ENCODE measurements around the gene GPR39. TPM values are rescaled to one million over a fixed set of nuclear protein-coding genes. Genes with fewer than 3 reads are reported as not detected.

The GPR39 gene
- total and polyA plus RNA-seq, 8 donors, result 3.9 to 24.4 (median 4.6) TPM

DNA sequence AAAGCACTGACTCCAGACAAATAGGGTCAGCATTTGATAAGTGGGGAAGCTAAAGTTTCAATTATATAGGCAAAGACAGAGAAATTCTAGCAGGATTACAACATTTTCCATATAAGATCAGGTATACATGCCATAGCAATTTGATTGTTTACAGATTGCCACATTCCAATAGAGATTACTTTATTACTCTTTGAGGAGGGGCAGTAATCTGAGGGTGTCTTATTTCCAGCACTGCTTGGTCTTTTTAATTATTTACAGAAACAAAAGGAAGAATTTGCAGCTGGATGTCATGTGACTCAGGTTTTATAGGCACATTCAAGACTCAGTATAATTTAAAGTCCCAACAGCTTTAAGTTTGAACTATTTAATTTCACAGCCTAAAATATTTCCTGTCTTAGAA is 42.5 kb upstream of the GPR39 start:
- no peak for ATAC-seq

DNA sequence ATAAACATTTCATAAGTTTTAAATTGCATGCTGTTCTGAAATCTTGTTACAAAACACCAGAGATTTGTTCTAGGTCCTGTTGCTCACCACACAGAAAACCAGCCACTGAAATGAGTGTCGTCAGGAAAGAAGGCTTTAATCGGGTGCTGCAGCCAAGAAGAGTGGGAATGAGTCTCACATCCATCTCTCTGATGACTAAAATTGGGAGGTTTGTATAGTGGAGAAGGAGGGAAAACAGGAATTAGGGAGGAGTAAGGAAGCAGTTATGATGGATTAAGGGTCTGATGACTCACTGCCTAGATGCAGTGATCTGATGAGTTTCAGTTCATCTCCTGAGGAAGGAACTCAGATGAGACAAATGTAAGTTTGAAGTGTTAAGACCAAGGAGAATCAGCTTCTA is 42.1 kb upstream of the GPR39 start:
- Histone ChIP-seq H3K27ac (no peak overlapping the region), H3K4me3 (no peak overlapping the region), H3K27me3 (no peaks in the 10 kb centered on the region), H3K36me3 (no peaks in the 10 kb centered on the region), H3K9me3 (no peaks in the 10 kb centered on the region), H3K4me1 (no peaks in the 10 kb centered on the region)
- TF ChIP-seq, protein P1, sequence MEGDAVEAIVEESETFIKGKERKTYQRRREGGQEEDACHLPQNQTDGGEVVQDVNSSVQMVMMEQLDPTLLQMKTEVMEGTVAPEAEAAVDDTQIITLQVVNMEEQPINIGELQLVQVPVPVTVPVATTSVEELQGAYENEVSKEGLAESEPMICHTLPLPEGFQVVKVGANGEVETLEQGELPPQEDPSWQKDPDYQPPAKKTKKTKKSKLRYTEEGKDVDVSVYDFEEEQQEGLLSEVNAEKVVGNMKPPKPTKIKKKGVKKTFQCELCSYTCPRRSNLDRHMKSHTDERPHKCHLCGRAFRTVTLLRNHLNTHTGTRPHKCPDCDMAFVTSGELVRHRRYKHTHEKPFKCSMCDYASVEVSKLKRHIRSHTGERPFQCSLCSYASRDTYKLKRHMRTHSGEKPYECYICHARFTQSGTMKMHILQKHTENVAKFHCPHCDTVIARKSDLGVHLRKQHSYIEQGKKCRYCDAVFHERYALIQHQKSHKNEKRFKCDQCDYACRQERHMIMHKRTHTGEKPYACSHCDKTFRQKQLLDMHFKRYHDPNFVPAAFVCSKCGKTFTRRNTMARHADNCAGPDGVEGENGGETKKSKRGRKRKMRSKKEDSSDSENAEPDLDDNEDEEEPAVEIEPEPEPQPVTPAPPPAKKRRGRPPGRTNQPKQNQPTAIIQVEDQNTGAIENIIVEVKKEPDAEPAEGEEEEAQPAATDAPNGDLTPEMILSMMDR (IDR thresholded peaks at IDR 0.05), result no peak
- DNase-seq (no peak), ATAC-seq (peak; percentile 49)
- intact Hi-C loops (cut with DNase I), result no loop called here

More for the DNA sequence above, 42.5 kb upstream of the GPR39 start:
- no peak for DNase-seq
- no peaks in the 10 kb centered on the region for H3K36me3 ChIP-seq
- intact Hi-C loops (cut with DNase I), result no loop called here
- TF ChIP-seq, protein P1 (IDR thresholded peaks at IDR 0.05), result no peak
- H3K27me3 ChIP-seq, result no peaks in the 10 kb centered on the region
- H3K4me3 ChIP-seq, result no peak overlapping the region
- no peak overlapping the region for H3K27ac ChIP-seq
- H3K9me3 ChIP-seq, result no peaks in the 10 kb centered on the region
- H3K4me1 ChIP-seq, result no peaks in the 10 kb centered on the region

GRCh38 chr2:132374961-132375360 is 41.6 kb upstream of the GPR39 start:
- ATAC-seq (no peak), DNase-seq (no peak)
- intact Hi-C loops (cut with DNase I), result no loop called here
- no peak overlapping the region for H3K27ac ChIP-seq
- H3K4me1 ChIP-seq, result no peaks in the 10 kb centered on the region
- H3K4me3 ChIP-seq, result no peak overlapping the region
- no peaks in the 10 kb centered on the region for H3K36me3 ChIP-seq
- TF ChIP-seq, protein P1 (IDR thresholded peaks at IDR 0.05), result no peak
- H3K27me3 ChIP-seq, result no peaks in the 10 kb centered on the region
- H3K9me3 ChIP-seq, result peaks cover 0 to 3% of the 10 kb centered on the region in 2 donors

DNA sequence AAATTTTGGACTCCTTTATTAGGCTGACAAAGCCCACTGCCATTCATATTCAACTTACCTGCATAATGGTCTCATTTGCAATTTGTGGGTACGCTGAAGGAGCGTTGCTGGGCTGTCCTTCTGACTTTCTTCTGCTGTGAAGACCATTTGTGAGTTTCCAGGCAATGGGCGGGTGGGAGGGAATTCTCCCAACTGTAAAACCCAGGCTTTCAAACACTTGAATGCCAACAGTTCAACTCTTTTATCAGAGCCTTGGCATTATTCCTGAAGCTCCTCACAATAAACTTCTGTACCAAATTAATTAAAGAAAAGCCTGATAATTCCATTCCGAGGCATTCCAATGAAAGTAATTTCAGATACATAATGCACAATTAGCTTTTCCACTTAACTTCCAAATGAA is 35.2 kb upstream of the GPR39 start:
- H3K27me3 ChIP-seq, result no peaks in the 10 kb centered on the region
- TF ChIP-seq, protein P1 (IDR thresholded peaks at IDR 0.05), result no peak
- no peaks in the 10 kb centered on the region for H3K36me3 ChIP-seq
- H3K4me1 ChIP-seq, result no peaks in the 10 kb centered on the region
- H3K9me3 ChIP-seq, result peaks cover 0 to 16% of the 10 kb centered on the region in 2 donors
- no peak overlapping the region for H3K4me3 ChIP-seq
- DNase-seq, result no peak
- ATAC-seq, result no peak
- intact Hi-C loops (cut with DNase I), result no loop called here
- H3K27ac ChIP-seq, result no peak overlapping the region

DNA sequence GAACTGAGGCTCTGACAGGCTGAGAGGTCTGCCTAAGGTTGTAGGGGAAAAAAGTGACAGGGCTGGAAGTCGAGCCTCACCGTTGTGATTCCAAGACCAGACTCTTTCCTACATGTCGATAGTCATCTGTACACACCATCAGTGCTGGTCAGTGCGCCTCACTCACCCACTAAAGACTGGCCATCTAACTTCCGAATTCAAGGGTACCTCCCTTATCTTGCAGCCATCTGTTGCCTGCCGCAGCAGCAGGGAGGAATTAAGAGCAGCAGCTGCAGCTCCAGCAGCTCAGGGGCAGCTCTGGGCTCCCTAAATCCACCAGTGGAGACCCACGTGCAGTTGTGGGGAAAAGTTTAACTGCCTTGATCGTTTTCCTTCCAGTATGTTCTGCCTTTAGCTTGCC is 32.6 kb upstream of the GPR39 start:
- ATAC-seq, result no peak
- no peak overlapping the region for H3K27ac ChIP-seq
- H3K4me1 ChIP-seq, result no peaks in the 10 kb centered on the region
- peaks cover 0 to 16% of the 10 kb centered on the region in 2 donors for H3K9me3 ChIP-seq
- TF ChIP-seq, protein P1 (IDR thresholded peaks at IDR 0.05), result no peak
- intact Hi-C loops (cut with DNase I), result no loop called here
- no peaks in the 10 kb centered on the region for H3K27me3 ChIP-seq
- DNase-seq, result peak in 1 of 4 donors; percentile 3
- H3K4me3 ChIP-seq, result no peak overlapping the region
- no peaks in the 10 kb centered on the region for H3K36me3 ChIP-seq

Data from left lung (tissue), 10 donors.